ENCODE data around the gene ZNF621. TPM values are rescaled to one million over a fixed set of nuclear protein-coding genes. Genes with fewer than 3 reads are reported as not detected.

Gene ZNF621
- total and polyA plus RNA-seq, 2 of the 8 experiments (the other 6 are each of a cell fraction or from before 2014, with no cell fraction given) = 10.9 to 15.4 TPM

DNA sequence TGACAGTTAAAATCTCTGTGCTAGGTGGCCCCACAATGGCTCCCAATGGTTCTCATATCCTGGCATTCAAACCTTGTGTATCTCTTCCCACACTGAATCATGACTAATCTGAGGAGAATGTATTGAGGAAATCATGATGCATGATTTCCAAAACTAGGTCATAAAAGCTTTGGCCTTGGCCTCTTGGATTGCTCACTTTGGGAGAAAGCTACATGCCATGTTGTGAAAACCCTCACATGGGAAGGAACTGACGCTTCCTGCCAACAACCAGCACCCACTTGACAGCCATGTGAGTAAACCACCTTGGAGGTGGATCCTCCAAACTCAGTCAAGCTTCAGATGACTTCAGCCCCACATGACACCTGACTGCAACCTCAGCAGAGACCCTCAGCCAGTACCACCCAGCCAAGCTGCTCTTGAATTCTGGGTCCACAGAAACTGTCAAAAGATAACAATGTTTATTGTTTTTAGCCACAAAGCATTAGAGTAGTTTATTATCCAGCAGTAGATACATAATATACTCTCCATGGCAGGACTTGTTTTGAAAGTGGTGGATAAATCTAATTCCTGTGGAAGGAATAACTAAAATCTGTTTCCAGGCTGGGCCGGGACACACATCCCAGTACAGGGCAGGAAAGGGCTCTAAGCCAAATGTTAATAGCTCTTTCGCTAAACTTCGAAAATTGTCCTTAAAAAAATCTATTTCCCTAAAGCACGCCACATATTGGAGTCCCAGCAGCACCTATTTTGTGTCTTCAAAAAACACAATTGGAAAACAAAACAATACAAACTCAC lies 19.9 kb upstream of the ZNF621 start (continued):
- TF ChIP-seq ATF2 (IDR thresholded peaks at IDR 0.05; ENCODE audit: low read length) (no peak), GABPA (IDR thresholded peaks at IDR 0.05; ENCODE audit: borderline replicate concordance, insufficient read depth, low read length) (no peak), TAF7 (optimal IDR thresholded peaks at IDR 0.05; ENCODE audit: borderline replicate concordance, low read depth, low read length) (no peak), RAD21 (IDR thresholded peaks at IDR 0.05 in 1 of 2, conservative IDR thresholded peaks at IDR 0.05 in 1 of 2; ENCODE audit: low read depth in 2 of 2, low read length in 2 of 2) (no peak), BRCA1 (IDR thresholded peaks at IDR 0.05; ENCODE audit: low read depth, low read length) (no peak), EP300 (IDR thresholded peaks at IDR 0.05; ENCODE audit: borderline replicate concordance in 1 of 2, low read depth in 2 of 2, low read length in 2 of 2) (no peak), CREB1 (IDR thresholded peaks at IDR 0.05) (no peak), EZH2 (IDR thresholded peaks at IDR 0.05; ENCODE audit: low read depth, low read length, severe bottlenecking) (no peak), MAX (IDR thresholded peaks at IDR 0.05) (no peak), ZNF274 (IDR thresholded peaks at IDR 0.05; ENCODE audit: borderline replicate concordance, extremely low read depth, low read length) (no peak), SP4 (IDR thresholded peaks at IDR 0.05; ENCODE audit: low read length) (no peak)

Measured in H1 (cell line).